Measurements from ENCODE around the gene RGP1.

DNA sequence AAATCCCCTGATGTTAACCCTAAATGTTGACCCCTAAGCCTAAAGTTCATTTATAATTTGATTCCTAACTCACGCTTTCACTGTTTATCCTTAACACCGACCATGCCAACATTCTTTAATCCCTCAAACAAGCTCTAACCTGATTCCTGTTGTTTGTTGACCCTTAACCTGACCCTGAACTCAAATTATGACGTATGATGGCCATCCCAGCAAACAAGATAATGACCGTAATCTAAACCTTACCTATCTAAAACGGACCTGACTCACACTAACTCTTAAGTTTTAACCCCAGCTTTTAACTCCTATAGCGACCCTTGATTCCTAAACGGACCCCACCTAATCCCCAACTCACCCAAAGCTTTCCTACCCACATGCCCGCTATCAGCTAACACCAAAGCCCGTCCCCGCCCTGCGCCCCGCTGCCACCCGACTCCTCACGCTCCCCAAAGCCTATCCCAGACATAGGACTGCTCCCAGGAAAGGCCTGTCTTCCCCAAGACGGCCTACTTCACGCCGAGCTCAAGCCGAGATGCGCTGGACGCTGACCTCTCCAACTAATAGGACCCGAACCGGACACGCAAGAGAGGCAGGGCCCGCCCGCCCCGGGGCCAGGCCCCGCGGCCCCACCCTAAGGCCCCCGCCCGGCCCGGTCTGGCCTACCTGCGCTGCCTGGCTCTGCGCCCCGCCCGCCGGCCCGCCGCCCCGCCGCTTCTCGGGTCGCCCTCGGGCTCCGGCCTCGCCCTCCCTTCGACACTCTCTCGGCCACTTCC lies 17.5 kb upstream of the RGP1 start:
- TF ChIP-seq, protein P1, sequence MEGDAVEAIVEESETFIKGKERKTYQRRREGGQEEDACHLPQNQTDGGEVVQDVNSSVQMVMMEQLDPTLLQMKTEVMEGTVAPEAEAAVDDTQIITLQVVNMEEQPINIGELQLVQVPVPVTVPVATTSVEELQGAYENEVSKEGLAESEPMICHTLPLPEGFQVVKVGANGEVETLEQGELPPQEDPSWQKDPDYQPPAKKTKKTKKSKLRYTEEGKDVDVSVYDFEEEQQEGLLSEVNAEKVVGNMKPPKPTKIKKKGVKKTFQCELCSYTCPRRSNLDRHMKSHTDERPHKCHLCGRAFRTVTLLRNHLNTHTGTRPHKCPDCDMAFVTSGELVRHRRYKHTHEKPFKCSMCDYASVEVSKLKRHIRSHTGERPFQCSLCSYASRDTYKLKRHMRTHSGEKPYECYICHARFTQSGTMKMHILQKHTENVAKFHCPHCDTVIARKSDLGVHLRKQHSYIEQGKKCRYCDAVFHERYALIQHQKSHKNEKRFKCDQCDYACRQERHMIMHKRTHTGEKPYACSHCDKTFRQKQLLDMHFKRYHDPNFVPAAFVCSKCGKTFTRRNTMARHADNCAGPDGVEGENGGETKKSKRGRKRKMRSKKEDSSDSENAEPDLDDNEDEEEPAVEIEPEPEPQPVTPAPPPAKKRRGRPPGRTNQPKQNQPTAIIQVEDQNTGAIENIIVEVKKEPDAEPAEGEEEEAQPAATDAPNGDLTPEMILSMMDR (IDR thresholded peaks at IDR 0.05 in 8 of 11, conservative IDR thresholded peaks at IDR 0.05 in 3 of 11): no peak
- no peak for TF ChIP-seq POLR2A (IDR thresholded peaks at IDR 0.05)
